Activated CD4-positive, alpha-beta T cell treated with anti-CD3 and anti-CD28 coated beads for 1 hour (primary cell): ENCODE data around the gene ZNF394.

ENCODE experiments used
- DNase-seq: peaks from one replicate; pipeline ENCODE4 v3.0.0-alpha.2; 2020

The ZNF394 gene

DNA sequence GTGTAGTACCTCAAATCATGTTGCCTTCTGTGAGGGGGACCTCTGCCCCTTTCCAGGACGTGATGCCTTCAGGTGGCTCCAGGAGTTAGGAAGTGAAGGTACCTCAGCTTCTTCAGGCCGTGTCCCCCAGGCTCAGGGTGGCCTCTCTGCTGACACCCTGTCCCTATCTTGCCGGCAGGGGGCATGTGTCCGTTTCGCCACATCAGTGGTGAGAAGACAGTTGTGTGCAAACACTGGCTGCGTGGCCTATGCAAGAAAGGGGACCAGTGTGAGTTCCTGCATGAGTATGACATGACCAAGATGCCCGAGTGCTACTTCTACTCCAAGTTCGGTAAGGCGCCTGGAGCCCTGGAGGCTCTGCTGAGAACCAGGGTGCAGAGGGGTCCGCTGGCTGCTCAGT lies 52.1 kb downstream of the ZNF394 start:
- DNase-seq = no peak

DNA sequence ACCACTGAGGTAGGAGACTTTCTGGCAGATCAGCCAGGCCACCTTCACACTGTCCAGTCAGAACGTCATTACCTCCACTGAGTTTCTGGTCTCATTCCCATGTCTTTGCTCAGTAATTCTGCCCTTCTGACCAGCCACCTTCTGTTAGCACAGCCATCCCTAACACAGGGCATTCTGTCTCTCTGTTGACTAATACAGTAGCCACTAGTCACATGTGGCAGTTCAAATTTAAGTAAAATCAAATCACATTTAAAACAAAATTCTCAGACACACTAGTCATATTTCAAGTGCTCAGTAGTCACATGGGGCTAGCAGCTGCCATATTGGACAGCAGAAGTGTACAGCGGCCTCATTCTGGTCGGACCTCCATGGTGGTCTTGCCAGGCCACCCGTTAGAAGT lies 54.0 kb downstream of the ZNF394 start:
- DNase-seq = no peak
